ENCODE measurements around the gene MRTFA.

Gene MRTFA

DNA sequence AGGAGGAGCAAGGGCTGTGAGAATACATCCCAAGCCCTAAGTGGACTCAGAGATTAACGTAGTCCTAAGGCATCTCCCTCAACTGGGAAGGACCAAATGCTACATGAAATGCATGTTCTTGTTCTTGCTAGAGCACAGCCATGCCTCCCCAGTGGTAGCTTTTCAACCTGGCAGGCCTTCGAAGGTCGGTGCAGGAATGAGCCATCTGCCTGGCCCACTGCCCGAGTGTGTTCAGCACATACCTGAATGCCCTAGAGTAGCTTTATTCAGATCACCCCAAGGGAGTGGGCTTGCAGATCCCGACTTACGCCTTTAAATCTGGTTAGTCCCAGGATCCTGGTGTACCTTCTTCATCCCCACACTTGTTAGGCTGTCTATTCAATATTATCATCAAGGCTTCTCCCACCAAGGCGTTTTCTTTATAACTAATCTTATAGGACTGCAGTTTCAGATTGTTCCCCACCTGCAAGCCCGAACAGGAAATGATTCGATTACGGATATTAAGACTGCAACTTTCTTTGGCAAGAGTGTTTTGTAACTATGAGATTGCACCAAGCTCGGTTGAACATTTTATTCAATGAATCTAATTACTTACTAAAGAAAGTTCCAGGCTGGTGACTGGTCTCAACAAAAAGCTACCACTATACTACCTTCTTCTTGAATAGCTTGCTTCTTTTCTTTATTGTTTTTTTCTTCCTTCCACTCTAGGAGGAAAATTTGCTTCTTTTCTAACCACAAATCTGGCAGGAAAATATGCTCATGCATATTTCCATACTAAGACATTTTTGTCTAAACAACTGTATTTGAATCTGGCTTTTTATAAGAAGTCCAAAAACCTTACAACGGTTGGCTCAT, 150.5 kb downstream of the MRTFA start:
- H3K4me3 ChIP-seq (ENCODE audit: insufficient read depth, low read depth, low read length, poor library complexity, severe bottlenecking): no peak overlapping the region
- H3K27me3 ChIP-seq (replicated peaks; ENCODE audit: control insufficient read depth, insufficient read depth, low read length, poor library complexity, severe bottlenecking): no peaks in the 10 kb centered on the region
- H3K4me1 ChIP-seq (ENCODE audit: control insufficient read depth, insufficient read depth, low read length, poor library complexity, severe bottlenecking): peaks cover 3% of the 10 kb centered on the region
- H3K36me3 ChIP-seq (ENCODE audit: control insufficient read depth, insufficient read depth, low read length): peaks cover 7% of the 10 kb centered on the region
- no peaks in the 10 kb centered on the region for H3K9me3 ChIP-seq (ENCODE audit: control insufficient read depth, low read length)
- DNase-seq: no peak
- no peak overlapping the region for H3K27ac ChIP-seq (ENCODE audit: insufficient read depth, low read length, poor library complexity, severe bottlenecking)

DNA sequence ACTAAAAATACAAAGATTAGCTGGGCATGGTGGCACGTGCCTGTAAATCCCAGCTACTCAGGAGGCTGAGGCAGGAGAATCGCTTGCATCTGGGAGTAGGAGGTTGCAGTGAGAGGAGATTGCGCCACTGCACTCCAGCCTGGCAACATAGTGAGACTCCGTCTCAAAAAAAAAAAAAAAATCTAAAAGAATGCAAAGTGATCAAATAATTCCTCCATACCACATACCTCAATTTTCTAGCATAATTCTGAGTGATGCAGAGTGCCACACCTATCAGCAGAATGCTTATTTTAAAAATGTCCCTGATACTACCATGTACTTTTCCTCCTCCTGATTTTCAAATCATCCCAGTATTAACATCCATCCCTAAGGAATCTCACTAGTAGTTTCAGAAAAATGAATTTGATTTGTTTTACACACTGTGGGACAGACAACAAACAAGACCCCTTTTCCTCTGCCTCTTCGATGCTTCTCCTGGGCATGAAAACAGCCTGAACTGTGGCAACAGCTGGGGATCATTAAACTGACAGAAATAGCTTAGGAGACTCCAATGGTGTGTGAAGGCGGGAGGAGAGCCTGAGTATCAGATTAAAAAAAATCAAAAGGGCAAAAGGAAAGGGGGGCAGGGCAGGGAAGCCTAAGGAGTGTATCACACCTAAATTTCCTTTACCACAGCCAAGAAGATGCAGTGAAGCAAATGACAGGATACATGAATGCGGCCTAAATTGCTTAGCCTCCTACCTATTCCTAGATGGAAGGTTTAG, 151.4 kb downstream of the MRTFA start:
- no peak overlapping the region for H3K27ac ChIP-seq (ENCODE audit: insufficient read depth, low read length, poor library complexity, severe bottlenecking)
- peaks cover 3% of the 10 kb centered on the region for H3K4me1 ChIP-seq (ENCODE audit: control insufficient read depth, insufficient read depth, low read length, poor library complexity, severe bottlenecking)
- H3K4me3 ChIP-seq (ENCODE audit: insufficient read depth, low read depth, low read length, poor library complexity, severe bottlenecking): no peak overlapping the region
- no peaks in the 10 kb centered on the region for H3K27me3 ChIP-seq (replicated peaks; ENCODE audit: control insufficient read depth, insufficient read depth, low read length, poor library complexity, severe bottlenecking)
- DNase-seq: no peak
- no peaks in the 10 kb centered on the region for H3K9me3 ChIP-seq (ENCODE audit: control insufficient read depth, low read length)
- H3K36me3 ChIP-seq (ENCODE audit: control insufficient read depth, insufficient read depth, low read length): peaks cover 7% of the 10 kb centered on the region

DNA sequence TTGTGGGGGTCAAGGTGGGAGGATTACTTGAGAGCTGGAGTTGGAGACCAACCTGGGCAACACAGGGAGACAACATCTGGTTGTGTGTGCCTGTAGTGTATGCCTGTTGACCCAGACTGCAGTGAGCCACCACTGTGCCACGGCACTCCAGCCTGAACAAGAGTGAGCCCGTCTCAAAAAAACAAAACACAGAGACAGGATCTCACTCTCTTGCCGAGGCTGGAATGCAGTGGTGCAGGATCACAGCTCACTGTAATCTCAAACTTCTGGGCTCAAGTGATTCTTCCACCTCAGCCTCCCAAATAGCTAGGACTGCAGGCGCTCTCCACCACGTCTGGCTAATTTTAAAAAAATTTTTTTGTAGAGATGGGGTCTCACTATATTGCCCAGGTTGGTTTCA, 153.6 kb downstream of the MRTFA start:
- H3K4me1 ChIP-seq (ENCODE audit: control insufficient read depth, insufficient read depth, low read length, poor library complexity, severe bottlenecking): peaks cover 3% of the 10 kb centered on the region
- no peak for DNase-seq
- H3K4me3 ChIP-seq (ENCODE audit: insufficient read depth, low read depth, low read length, poor library complexity, severe bottlenecking): no peak overlapping the region
- no peaks in the 10 kb centered on the region for H3K9me3 ChIP-seq (ENCODE audit: control insufficient read depth, low read length)
- no peaks in the 10 kb centered on the region for H3K27me3 ChIP-seq (replicated peaks; ENCODE audit: control insufficient read depth, insufficient read depth, low read length, poor library complexity, severe bottlenecking)
- H3K27ac ChIP-seq (ENCODE audit: insufficient read depth, low read length, poor library complexity, severe bottlenecking): no peak overlapping the region
- H3K36me3 ChIP-seq (ENCODE audit: control insufficient read depth, insufficient read depth, low read length): peaks cover 7% of the 10 kb centered on the region

DNA sequence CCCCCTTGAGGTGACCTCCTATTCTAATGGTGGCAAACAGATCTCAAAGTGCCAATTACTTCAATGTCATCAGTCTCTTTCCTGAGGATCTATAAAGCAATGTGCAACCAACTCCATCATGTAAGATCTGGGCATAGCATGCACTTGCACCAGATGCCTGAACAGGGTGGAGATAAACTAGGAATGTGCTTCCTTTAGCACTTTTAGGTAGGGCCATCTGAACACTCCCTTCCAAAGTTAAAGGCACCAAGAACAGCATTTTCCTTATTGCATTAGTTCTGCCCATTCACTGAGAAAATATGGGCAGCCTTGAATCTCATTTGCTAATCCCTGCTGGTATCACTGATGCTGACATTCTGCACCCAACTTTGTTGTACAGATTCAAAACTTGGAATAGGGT, 154.1 kb downstream of the MRTFA start:
- Histone ChIP-seq H3K27me3 (replicated peaks; ENCODE audit: control insufficient read depth, insufficient read depth, low read length, poor library complexity, severe bottlenecking) (no peaks in the 10 kb centered on the region), H3K4me3 (ENCODE audit: insufficient read depth, low read depth, low read length, poor library complexity, severe bottlenecking) (no peak overlapping the region), H3K27ac (ENCODE audit: insufficient read depth, low read length, poor library complexity, severe bottlenecking) (no peak overlapping the region), H3K4me1 (ENCODE audit: control insufficient read depth, insufficient read depth, low read length, poor library complexity, severe bottlenecking) (peaks cover 3% of the 10 kb centered on the region), H3K36me3 (ENCODE audit: control insufficient read depth, insufficient read depth, low read length) (peaks cover 7% of the 10 kb centered on the region), H3K9me3 (ENCODE audit: control insufficient read depth, low read length) (no peaks in the 10 kb centered on the region)
- no peak for DNase-seq

DNA sequence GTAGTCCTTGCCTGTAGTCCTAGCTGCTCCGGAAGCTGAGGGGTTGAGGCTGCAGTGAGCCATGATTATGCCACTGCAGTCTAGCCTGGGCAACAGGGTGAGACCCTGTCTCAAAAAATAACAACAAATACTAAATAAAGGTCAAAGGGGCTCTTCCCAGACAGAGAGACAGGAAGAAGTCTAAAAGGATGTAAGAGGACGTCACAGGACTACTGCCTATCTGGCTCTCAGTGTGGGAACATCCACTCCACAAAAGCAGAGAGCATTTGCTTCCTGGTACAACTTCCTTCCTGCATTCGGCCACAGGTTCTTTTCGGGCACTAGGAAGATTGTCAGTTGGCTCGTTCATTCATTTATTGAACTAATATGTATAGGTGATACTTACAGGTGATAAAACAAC, 155.5 kb downstream of the MRTFA start:
- Histone ChIP-seq H3K9me3 (ENCODE audit: control insufficient read depth, low read length) (no peaks in the 10 kb centered on the region), H3K36me3 (ENCODE audit: control insufficient read depth, insufficient read depth, low read length) (peaks cover 7% of the 10 kb centered on the region), H3K27ac (ENCODE audit: insufficient read depth, low read length, poor library complexity, severe bottlenecking) (no peak overlapping the region), H3K4me1 (ENCODE audit: control insufficient read depth, insufficient read depth, low read length, poor library complexity, severe bottlenecking) (no peaks in the 10 kb centered on the region), H3K4me3 (ENCODE audit: insufficient read depth, low read depth, low read length, poor library complexity, severe bottlenecking) (no peak overlapping the region), H3K27me3 (replicated peaks; ENCODE audit: control insufficient read depth, insufficient read depth, low read length, poor library complexity, severe bottlenecking) (no peaks in the 10 kb centered on the region)
- DNase-seq: no peak

DNA sequence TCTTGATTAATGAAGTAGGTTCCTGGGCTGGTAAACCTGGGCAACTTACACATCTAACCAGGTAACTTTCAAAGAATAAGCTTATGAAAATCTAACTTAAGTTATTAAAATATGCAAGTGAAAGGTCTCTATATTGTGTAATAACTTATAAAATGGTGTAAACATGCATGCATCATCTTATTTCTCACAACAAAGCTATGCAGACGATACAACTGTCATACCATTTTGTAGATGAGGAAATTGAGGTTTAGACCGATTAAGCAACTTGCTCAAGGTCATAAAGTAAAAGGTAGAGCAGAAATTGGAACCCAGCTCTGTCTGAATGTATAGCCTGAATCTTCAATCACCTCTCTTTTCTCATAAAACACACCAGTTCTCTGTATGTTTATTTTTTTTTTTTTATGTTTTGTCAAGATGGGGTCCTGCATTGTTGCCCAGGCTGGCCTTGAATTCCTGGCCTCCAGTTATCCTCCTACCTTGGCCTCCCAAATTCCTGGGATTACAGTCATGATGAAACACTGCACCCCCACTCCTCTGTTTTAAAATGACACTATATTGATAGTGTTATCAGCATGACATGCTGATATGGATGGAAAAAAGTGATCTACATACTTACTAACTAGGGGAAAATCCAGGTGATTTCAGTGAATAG, 156.5 kb downstream of the MRTFA start:
- Histone ChIP-seq H3K36me3 (ENCODE audit: control insufficient read depth, insufficient read depth, low read length) (peaks cover 7% of the 10 kb centered on the region), H3K4me1 (ENCODE audit: control insufficient read depth, insufficient read depth, low read length, poor library complexity, severe bottlenecking) (no peaks in the 10 kb centered on the region), H3K27ac (ENCODE audit: insufficient read depth, low read length, poor library complexity, severe bottlenecking) (no peak overlapping the region), H3K27me3 (replicated peaks; ENCODE audit: control insufficient read depth, insufficient read depth, low read length, poor library complexity, severe bottlenecking) (no peaks in the 10 kb centered on the region), H3K9me3 (ENCODE audit: control insufficient read depth, low read length) (no peaks in the 10 kb centered on the region), H3K4me3 (ENCODE audit: insufficient read depth, low read depth, low read length, poor library complexity, severe bottlenecking) (no peak overlapping the region)
- no peak for DNase-seq

DNA sequence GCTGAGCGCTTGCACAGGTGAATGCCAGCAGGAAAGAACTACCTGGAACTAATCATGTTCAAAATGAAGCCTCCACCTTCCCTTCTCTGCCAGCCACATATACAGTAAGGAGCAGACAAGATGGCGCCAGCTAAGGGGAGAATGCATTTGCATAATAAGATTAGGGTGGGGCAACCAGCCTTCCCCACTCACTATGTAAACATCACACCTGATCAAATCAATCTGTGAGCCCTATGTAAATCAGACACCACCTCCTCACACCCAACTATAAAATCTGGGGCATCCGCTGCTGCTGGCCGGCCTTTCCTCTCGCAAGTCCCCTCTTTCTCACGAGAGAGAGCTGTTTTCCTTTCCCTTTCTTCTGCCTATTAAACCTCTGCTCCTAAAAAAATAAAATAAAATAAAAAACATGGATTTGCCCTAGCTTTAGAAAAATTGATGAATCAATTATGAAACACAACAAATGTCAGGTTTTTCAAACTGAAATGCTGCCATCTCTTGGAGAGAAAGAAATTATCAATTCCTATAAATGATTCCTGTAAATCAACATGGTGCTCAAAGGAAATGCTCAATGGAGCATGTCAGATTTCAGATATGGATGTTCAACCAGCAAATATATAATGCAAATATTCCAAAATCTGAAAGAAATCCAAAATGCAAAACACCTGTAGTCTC, 157.3 kb downstream of the MRTFA start:
- H3K9me3 ChIP-seq (ENCODE audit: control insufficient read depth, low read length): no peaks in the 10 kb centered on the region
- H3K27me3 ChIP-seq (replicated peaks; ENCODE audit: control insufficient read depth, insufficient read depth, low read length, poor library complexity, severe bottlenecking): no peaks in the 10 kb centered on the region
- H3K36me3 ChIP-seq (ENCODE audit: control insufficient read depth, insufficient read depth, low read length): peaks cover 7% of the 10 kb centered on the region
- no peak overlapping the region for H3K4me3 ChIP-seq (ENCODE audit: insufficient read depth, low read depth, low read length, poor library complexity, severe bottlenecking)
- no peak for DNase-seq
- H3K4me1 ChIP-seq (ENCODE audit: control insufficient read depth, insufficient read depth, low read length, poor library complexity, severe bottlenecking): no peaks in the 10 kb centered on the region
- H3K27ac ChIP-seq (ENCODE audit: insufficient read depth, low read length, poor library complexity, severe bottlenecking): no peak overlapping the region

DNA sequence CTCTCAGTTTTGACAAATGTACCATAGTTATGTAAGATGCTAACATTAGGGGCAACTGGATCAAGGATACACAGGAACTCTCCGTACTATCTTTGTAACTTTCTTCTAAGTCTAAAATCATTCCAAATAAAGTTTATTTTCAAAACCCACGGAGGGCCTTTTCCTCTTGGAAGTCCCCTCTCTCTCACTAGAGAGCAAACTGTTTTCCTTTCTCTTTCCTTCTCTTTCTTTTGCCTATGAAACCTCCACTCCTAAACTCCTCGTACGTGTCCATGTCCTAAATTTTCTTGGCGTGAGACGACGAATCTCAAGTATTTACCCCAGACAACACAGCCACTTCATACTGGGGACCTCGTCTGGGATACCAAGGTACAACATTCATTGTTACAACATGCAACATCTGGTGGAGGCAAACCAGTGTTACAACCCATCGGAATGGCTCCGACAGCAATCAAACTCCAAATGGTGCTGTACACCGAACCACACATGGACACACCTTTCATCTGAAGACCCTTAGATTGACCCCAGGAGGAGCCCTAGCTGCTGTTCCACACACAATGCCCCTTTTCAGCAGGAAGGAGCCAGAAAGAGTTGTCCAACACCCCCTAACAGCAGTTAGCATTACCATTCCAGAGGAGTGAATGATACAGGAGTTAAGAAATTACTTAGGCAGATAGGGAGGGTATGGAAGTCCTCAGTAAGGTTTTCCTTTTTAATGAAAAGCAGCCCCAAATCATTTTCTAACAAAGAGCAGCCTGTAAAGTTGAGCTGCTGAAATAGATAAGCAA, 158.0 kb downstream of the MRTFA start:
- H3K36me3 ChIP-seq (ENCODE audit: control insufficient read depth, insufficient read depth, low read length): peaks cover under 1% of the 10 kb centered on the region
- no peak for DNase-seq
- H3K27ac ChIP-seq (ENCODE audit: insufficient read depth, low read length, poor library complexity, severe bottlenecking): no peak overlapping the region
- H3K4me3 ChIP-seq (ENCODE audit: insufficient read depth, low read depth, low read length, poor library complexity, severe bottlenecking): no peak overlapping the region
- H3K4me1 ChIP-seq (ENCODE audit: control insufficient read depth, insufficient read depth, low read length, poor library complexity, severe bottlenecking): no peaks in the 10 kb centered on the region
- no peaks in the 10 kb centered on the region for H3K9me3 ChIP-seq (ENCODE audit: control insufficient read depth, low read length)
- H3K27me3 ChIP-seq (replicated peaks; ENCODE audit: control insufficient read depth, insufficient read depth, low read length, poor library complexity, severe bottlenecking): no peaks in the 10 kb centered on the region

DNA sequence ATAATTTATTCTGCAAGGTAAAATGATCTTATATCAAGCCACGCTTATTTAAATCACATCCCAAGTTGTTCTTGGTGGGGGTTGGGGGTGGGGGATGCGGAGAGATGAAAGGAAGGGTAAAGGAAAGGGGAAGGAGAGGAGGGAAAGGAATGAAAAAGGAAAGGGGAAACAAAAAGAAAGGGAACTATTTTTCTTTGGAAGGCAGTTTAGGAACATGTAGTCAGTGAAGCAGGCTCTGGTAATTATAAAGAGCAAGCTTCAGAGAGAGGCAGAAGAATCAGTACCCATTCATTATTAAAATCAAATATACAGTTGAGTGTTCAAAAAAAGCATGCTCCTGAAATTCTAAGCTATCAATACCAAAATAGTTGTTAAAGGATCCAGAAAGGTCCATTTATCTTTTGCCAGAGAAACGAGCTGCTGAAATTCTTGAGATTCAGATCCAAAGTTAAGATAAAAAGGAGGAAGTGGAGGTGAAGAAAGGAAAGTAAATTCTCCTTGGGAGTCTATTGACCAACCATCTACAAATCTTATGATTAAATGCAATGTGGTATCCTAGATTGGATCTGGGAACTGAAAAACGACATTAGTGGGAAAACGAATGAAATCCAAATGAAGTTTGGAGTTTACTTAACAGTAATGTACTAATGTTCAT, 158.7 kb downstream of the MRTFA start:
- Histone ChIP-seq H3K27ac (ENCODE audit: insufficient read depth, low read length, poor library complexity, severe bottlenecking) (no peak overlapping the region), H3K36me3 (ENCODE audit: control insufficient read depth, insufficient read depth, low read length) (no peaks in the 10 kb centered on the region)

More for the DNA sequence above, 158.7 kb downstream of the MRTFA start:
- Histone ChIP-seq H3K9me3 (ENCODE audit: control insufficient read depth, low read length) (no peaks in the 10 kb centered on the region), H3K27me3 (replicated peaks; ENCODE audit: control insufficient read depth, insufficient read depth, low read length, poor library complexity, severe bottlenecking) (no peaks in the 10 kb centered on the region), H3K4me3 (ENCODE audit: insufficient read depth, low read depth, low read length, poor library complexity, severe bottlenecking) (no peak overlapping the region), H3K4me1 (ENCODE audit: control insufficient read depth, insufficient read depth, low read length, poor library complexity, severe bottlenecking) (no peaks in the 10 kb centered on the region)
- DNase-seq: no peak
